NOMO-1 (cell line): ENCODE results near the gene LPIN3.

Source experiments
- DNase-seq, 2 experiments: peaks; one replicate each; lab custom pipeline; 2025; ENCODE audit not compliant: unreplicated experiment in 2 of 2; lab: John Stamatoyannopoulos, UW

The LPIN3 gene

DNA sequence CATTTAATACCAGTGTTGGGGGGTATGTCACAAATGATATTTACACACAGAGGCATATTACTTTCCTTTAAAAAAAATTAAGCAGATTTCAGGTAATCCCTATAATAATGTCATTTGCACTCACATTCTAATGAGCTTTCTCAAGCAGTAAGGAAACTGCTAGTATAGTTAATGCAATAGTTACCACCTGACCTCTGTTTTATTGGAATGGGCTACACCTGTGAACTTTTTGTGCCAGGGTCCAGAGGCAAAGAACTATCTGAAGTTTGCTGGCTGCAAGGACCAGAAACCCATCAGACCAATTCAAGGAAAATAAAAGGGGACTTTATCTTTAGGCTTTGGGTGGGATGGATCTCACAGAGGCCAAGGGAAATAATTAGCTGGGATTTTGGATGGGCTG lies 20.2 kb upstream of the LPIN3 start:
- no peak for DNase-seq

DNA sequence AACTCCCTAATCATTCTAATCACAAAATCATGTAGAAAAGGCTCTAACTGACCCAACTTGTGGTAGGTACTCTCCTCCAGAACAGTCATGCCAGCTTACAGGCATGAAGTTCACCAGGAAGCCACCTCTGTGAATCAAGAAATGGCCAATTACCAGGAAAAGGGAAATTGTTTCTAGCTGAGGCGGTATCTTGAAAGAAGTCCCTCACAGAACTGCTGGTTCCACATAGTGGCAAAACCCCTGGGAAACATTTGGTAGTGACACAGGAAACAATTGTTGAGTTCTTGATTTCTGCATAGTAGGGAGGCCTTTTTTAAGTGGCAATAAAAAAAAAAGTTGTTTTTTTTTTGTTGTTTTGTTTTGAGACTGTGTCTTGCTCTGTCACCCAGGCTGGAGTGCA lies 19.6 kb upstream of the LPIN3 start:
- peak in 1 of 2 experiments; percentile 20 for DNase-seq

DNA sequence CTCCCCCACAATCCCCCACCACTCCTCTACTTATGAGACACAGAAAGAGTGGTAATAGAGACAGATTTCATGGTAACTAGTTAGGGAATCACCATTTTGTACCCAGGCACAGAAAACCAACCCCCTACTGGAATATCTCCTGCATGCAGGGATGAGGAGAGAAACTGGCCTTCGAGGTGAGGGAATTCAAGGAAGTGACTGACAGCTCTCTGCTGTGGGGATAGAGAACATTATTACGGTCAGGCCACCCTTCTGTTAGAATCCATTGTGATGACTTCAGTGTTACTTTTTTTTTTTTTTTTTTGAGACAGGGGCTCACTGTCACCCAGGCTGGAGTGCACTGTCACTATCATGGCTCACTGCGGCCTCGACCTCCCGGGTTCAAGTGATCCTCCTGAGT lies 13.4 kb upstream of the LPIN3 start:
- no peak for DNase-seq

DNA sequence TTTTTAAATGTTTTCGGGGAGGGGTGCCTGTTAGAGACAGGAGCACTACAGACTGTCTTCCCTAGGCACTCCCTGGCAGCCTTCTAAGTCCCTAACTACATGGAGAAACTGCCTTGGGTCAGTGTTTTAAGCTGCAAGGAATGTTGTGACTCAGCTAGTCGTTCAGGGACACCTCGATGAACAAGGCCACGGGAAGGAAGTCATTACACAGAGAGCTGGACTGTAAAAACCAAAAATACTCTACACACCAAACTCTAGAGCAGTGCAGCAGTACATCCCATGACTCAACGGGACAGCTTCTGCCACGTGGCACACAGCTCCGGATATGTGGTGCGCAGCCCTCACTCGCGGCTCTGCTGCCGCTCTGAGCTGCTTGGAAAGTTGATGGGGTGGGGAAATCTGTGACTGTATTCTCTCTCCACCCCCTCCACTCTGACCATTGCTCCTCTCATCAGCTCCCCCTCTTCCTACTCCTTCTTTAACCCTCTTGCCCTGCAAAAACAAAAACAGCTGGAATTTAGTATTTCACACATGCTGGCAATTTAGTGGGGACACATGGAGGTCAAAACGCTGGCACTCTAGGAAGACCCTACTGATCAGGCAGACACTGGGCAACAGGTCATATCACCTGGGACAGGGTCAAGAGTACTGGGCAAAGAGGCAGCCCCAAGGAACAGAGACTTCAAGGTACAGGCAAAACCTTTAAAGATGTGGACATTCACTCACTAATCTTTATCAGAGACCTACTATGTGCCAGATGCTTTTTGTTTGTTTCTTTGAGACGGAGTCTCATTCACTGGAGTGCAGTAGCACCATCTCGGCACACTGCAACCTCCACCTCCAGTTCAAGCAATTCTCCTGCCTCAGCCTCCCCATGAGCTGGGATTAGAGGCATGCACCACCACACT lies 10.9 kb upstream of the LPIN3 start:
- peak; percentile 82 to 90 for DNase-seq

DNA sequence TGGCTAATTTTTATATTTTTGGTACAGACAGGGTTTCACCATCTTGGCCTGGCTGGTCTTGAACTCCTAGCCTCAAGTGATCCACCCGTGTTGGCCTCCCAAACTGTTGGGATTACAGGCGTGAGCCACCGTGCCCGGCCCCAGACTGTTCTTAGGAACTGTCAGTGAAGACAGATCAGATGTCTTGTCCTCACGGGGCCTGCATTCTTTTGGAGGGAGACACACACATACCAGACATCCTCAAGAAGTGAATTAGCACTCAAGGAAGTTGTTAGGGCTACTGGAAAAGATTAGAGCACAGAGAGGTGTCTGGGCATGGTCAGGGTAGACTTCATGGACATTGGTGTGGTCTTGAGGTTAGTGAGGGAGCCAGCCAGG lies 10.3 kb upstream of the LPIN3 start:
- no peak for DNase-seq

DNA sequence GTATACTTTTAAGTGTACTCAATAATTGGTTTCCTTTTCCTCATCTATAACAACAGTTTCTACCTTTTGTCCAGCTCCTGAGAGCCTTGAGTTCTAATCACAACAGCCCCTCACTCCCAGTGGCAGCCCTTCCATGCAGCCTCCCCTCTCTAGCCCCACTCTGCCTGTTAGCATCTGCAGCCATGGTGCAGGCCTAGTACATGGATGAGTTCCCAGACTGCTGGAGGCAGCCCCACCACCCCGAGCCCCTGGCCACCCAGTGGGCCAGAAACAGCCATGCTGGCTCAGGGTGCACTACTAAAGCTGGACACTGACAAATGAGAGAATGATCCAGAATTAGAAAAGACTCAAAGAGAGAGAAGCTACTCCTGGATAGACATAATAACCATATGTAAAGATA lies 9.7 kb upstream of the LPIN3 start:
- no peak for DNase-seq

DNA sequence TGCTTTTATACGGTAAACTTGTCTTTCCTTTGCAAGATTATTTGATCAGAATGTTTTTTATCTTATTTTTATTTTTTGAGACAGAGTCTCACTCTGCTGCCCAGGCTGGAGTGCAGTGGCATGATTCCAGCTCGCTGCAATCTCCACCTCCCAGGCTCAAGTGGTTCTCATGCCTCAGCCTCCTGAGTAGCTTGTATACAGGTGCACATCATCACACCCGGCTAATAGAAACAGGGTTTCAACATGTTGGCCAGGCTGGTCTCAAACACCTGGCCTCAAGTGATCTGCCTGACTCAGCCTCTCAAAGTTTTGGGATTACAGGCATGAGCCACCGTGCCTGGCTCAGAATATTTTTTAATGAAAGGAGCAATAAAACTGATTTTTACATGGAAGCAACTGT lies 8.9 kb upstream of the LPIN3 start:
- DNase-seq = no peak

DNA sequence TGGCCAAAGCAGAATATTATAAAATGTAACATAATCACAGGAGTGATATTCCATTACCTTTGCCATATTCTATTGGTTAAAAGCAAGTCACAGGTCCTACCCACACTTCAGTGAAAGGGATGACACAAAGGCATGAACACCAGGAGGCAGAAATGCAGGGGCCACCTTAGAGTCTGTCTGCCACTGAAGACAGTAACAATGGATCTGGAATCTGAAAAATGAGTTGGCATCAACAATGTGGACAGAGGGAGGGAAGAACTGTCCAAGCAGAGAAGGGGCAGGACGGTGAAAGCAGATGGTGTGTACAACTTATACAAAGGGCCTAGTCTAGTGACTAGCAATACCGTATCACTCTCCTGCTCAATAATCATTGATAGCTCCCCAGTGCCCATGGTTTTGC lies 6.6 kb upstream of the LPIN3 start:
- DNase-seq = no peak

DNA sequence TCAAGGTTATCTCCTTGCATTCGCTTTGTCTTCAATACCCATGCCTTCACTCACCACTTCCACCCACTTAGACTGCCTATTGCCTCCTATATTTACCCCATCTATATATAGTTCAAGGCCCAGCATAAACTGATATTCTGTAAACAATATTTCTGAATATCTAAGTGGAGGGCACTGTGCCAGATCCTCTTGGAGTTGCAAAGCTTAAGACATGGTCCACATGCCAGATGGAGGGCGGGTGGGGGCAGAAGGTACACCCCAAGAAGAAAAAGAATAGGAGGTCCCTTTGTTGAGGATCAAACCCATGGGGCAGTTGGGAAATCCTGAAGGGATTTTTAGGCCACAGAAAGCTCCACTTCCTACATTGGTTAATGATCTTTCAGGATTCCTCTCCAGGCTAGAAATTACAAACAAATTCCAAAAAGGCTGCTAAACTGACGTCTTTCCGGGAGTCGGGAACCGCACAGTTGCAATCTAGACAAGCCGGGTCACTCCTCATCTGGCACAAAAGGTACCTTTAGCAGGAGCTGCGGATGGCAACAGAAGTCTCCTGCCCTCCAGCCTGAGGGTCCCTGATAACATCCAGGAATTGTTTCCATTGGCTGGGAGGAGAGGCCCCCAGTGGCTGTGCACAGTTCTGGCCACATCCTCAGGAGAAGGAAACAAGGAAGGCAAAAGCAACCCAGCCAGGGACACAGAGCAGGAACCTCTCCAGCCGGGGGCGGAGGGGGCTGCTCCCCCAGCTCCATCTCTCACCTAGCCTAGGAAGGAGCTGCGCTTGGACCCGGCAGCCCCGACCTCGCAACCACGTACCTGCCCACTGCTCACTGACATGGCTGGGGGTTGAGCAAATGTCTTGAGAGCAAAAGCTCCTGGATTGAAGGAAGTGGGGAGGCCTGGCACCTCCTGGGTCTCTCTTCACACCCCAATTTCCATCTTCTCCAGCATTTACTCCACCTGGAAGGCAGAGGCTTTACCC lies 5.9 kb upstream of the LPIN3 start:
- no peak for DNase-seq

DNA sequence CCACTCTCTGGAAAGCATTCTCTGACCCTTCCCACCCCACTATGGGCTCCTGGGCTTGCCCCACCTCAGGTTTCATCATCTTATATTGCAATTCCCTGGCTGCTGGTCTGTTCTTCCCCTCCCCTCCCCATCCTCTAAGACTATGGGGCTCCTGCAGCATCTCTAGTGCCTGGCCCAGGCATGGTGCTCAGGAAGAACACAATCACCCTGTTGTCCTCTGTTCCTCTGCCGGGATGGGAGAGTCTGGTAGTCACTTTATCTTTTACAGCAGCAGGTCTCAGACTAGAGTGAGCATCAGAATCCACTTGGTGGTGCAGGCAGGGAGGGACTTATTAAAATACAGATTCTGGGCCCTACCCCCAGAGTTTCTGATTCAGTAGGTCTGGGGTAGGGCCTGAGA lies 5.0 kb upstream of the LPIN3 start:
- no peak for DNase-seq

DNA sequence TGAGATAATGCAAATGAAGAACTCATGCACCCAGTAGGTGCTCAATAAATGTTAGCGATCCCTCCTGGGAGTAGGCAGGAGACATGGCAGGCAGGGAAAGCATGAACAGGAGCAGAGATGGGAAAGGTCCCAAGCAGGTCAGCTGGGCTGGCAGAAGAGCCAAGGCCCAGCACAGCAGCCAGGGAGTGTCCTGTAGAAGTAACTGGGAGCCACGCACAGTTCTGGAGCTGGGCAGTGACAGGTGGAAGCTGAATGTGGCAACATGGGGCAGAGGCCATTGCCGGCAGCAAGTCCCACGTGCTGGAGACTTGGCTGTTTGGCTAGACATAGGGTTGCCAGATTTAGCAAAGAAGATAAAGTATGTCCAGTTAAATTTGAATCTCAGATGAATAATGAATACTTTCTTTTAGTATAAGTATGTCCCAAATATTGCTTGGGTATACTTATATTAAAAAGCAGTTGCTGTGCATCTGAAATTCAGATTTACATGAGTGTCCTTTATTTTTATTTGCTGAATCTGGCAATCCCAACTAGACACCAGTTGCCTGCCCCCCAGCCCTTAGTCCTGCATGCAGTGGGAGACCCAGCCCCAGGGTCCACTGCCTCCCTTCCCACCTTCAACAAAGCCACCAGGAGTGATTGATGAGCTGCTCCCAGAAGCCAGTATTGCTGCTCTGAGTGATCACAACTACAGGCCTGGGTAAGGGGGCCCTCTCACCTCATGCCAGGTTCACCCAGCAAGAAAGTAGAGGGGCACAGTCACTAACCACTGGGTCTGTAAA lies 3.7 kb upstream of the LPIN3 start:
- no peak for DNase-seq

DNA sequence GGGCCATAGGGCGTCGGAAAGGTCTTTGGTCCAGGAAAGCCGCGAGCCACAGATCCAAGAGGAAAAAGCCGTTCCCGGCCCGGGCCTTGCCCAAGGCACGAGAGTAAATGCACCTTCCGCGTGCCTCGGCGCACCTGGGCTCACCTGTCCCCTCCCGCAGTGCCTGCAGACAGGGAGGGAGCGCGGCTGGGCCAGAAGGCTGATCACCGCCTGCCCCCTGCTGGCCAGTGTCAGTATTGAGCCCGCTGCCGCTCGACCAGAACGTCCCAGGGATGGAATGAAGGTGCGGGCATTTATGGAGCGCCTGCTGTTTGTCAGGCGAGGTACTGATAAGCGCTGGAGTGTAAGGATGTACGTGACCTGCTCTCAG lies 679 bp upstream of the LPIN3 start:
- peak; percentile 62 to 70 for DNase-seq

DNA sequence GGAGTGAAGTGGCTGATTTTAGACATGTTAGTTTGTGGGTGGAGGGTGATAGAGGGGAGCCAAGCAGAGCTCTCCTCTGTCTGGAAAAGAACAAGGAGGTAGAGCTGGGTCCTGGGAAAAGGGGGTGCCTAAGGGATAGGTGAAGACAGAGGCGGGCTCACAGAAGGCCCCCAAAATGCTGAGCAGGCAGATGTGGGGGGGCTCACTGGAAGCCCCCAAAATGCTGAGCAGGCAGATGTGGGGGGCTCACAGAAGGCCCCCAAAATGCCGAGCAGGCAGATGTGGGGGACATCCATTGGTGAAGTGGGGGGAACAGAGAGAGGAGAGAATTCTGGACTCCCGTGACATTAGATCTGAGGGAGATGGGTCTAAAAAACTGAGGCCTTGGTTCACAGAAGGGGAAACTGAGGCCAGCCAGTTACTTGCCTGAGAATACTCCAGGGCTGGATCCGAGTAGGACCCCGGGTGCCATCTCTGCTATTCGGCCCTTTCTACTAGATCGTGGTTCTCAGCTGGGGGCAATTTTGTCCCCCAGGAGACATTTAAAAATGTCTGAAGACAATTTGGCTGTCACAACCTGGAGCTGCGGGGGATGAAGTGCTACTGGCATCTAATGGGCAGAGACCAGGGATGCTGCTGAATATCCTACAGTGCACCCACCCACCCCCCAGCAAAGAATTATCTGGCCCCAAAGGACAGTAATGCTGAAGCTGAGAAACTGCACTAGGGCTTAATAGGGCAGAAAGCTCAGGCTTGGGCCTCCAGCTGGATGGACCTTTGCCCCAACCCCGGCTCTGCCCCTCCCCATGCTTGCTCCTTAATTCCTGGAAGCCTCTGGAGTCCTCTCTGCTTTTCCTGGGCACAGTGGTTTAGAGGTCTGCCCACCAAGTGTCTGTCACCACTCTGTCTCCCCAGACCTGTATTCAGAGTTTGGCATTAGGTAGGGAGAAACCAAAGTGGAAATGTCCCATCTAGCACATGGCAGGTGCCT lies 2.1 kb downstream of the LPIN3 start:
- no peak for DNase-seq

DNA sequence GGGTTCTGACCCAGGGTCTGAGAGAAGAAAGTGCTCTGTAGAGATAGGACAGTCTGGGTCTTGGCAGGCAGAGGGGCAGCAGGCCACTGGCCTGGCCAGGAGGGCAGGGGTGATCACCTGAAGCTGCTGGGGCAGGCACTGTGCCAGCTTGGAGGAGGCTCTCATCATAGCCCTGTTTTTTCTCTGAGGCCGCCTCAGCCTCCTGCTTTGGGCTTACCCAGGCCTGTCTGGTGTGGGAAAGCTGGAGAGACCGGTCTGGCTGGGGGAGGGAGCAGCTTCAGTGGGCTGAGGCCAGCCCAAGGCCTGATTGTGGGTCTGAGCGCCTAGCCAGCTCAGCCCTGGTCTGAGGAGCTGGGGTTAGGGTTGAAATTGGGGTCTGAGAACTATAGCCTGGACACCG lies 3.9 kb downstream of the LPIN3 start:
- no peak for DNase-seq

DNA sequence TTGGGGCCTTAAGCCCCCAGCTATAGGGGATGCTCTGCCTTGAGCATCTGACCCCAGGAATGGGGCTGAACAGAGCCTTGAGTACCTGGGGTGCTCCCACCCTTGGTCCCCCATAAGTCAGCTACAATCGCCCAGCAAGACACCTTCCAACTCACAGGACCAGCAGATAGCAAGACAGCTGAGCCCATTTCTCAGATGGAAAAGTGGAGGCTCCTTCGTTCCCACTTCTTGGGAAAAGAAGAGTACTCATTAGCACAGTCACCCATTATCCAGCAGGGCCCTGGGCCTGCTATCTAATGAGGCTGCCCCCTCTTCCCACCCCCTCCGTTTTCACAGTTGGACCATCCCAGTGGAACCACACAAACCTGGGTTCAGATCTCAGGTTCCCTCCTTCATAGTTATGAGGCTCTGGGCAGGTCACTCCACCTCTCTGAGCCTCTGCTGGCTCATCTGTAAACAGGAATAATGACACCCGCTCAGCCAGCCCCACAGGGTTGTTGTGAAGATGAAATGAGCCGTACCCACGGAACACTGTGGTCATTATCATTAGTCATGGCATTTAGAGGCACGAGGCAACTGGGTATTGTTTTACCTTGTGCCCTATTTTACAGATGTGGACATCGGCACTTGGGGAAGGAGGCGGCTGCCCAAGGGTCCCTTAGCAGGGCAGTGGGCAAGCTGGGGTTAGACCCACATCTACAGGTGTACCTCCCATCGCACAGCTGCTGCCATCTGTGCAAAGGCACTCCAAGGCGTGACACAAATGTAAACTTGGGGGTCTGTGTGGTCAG lies 4.5 kb downstream of the LPIN3 start:
- DNase-seq = no peak

DNA sequence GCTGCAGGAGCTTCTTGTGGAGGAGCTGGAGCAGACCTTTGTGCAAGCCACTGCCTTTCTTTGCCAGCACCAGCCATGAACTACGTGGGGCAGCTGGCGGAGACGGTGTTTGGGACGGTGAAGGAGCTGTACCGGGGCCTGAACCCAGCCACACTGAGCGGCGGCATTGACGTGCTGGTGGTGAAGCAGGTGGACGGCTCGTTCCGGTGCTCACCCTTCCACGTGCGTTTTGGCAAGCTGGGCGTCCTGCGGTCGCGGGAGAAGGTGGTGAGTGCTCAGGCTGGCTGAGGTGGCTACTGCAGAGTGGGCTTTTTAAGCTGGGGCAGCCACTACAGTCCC lies 5.1 kb downstream of the LPIN3 start:
- DNase-seq = no peak

DNA sequence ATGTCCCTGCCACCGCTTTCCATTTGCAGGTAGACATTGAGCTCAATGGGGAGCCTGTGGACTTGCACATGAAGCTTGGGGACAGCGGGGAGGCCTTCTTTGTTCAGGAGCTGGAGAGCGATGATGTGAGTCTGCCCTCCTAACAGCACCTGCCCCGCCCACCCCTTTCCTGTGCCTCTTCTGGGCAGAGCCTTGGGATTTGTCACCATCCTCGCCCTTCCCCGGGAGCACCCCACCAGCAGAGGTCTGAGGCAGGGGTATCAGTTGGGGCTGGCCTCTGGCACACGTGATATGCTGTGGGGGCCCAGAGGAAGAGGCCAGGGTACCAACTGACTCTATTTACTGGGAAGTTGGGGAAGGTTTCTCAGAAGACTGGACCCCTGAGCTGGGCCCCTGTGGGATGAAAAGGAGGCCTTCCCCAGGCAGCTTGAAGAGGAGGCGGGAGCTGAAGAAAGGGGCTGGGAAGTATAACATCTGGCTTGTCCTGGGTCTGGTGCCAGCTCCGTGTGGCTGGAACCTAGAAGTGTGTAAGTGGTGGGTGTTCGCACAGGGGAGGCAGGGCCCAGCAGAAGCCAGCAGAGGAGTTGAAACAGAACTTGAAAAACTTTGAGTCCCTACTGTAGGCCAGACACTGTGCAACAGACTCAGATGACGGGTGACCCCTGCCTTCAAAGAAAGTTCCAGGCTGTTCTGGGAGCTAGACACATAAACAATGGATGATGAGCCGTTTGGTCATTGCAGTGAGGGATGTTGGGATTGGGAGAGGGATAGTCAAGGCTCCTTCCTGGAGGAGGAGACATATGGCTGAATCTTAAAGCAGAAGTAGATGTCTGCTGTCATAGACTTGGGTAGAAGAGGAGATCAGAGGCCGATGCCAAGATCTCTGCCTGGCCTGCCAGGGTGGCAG lies 7.2 kb downstream of the LPIN3 start:
- no peak for DNase-seq
